Muscle layer of duodenum (tissue), 2 donors: ENCODE data around the gene CT45A2.
"Not testable (repeated sequence)": the region's sequence is repeated elsewhere in the genome, so short reads cannot be mapped to it uniquely, and the experiment has no call there.

Experiments used
- H3K27ac ChIP-seq: one replicate; pipeline ENCODE4 v1.7.0; 2013; ENCODE audit warnings: mild to moderate bottlenecking, low read length
- H3K27me3 ChIP-seq: one replicate; pipeline ENCODE4 v1.7.0; 2013; ENCODE audit warnings: low read depth, mild to moderate bottlenecking, control low read depth, low read length
- H3K36me3 ChIP-seq, 2 donors: one replicate each; pipeline ENCODE4 v1.7.0; 2013; ENCODE audit warnings: low read length in 2 of 2, control low read depth in 1 of 2, mild to moderate bottlenecking in 1 of 2; ENCODE audit not compliant: insufficient read depth in 2 of 2, control insufficient read depth in 1 of 2
- H3K4me1 ChIP-seq, 2 donors: one replicate each; pipeline ENCODE4 v1.7.0; 2013; ENCODE audit warnings: low read length in 2 of 2, mild to moderate bottlenecking in 2 of 2, control low read depth in 1 of 2, moderate library complexity in 1 of 2; ENCODE audit not compliant: insufficient read depth in 2 of 2, control insufficient read depth in 1 of 2
- H3K4me3 ChIP-seq, 2 donors: one replicate each; pipeline ENCODE4 v1.7.0; 2013; ENCODE audit warnings: low read length in 2 of 2, low read depth in 1 of 2, mild to moderate bottlenecking in 1 of 2
- H3K9me3 ChIP-seq, 2 donors: one replicate each; pipeline ENCODE4 v1.7.0; 2013; ENCODE audit warnings: low read length in 2 of 2, control low read depth in 1 of 2, mild to moderate bottlenecking in 1 of 2; ENCODE audit not compliant: control insufficient read depth in 1 of 2
- donor health status: healthy.

Gene CT45A2, protein sequence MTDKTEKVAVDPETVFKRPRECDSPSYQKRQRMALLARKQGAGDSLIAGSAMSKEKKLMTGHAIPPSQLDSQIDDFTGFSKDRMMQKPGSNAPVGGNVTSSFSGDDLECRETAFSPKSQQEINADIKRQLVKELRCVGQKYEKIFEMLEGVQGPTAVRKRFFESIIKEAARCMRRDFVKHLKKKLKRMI

DNA sequence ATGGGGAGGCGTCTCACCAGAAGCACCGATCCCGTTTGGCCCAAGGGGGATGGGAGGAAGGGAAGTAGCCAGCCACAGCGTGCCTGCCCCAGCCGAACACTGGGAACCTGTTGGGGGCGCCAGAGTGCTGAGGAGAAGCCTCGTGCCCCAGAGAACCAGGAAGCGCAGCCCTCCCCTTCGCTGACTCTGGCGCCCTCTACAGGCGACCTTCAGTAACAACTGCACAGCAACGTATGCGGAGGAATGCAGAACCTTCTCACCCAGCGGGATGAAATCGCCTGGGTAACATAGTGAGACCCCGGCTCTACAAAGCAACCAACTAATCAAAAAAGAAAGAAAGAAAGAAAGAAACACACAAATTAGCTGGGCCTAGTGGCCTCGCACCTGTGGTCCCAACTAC lies at the start of gene CT45A2:
TSS of gene CT45A2 (minus strand) at position 101 of the 400 bp plus-strand sequence. CDS start 3,747 bp downstream, outside the sequence.
- not testable (repeated sequence) for H3K4me3 ChIP-seq, H3K36me3 ChIP-seq, H3K27me3 ChIP-seq

DNA sequence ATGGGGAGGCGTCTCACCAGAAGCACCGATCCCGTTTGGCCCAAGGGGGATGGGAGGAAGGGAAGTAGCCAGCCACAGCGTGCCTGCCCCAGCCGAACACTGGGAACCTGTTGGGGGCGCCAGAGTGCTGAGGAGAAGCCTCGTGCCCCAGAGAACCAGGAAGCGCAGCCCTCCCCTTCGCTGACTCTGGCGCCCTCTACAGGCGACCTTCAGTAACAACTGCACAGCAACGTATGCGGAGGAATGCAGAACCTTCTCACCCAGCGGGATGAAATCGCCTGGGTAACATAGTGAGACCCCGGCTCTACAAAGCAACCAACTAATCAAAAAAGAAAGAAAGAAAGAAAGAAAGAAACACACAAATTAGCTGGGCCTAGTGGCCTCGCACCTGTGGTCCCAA lies 34.6 kb upstream of the CT45A2 start, which contains the start of gene CT45A8:
TSS of gene CT45A8 (minus strand) at position 101 of the 400 bp plus-strand sequence. CDS start 3,755 bp downstream, outside the sequence.
- H3K27me3 ChIP-seq, H3K4me1 ChIP-seq, H3K4me3 ChIP-seq, H3K27ac ChIP-seq, H3K9me3 ChIP-seq, H3K36me3 ChIP-seq: not testable (repeated sequence)

More for the DNA sequence above, at the start of gene CT45A2:
- H3K27ac ChIP-seq, H3K4me1 ChIP-seq, H3K9me3 ChIP-seq: not testable (repeated sequence)

DNA sequence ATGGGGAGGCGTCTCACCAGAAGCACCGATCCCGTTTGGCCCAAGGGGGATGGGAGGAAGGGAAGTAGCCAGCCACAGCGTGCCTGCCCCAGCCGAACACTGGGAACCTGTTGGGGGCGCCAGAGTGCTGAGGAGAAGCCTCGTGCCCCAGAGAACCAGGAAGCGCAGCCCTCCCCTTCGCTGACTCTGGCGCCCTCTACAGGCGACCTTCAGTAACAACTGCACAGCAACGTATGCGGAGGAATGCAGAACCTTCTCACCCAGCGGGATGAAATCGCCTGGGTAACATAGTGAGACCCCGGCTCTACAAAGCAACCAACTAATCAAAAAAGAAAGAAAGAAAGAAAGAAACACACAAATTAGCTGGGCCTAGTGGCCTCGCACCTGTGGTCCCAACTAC lies 17.4 kb upstream of the CT45A2 start, which contains the start of gene CT45A7:
TSS of gene CT45A7 (minus strand) at position 101 of the 400 bp plus-strand sequence. CDS start 3,747 bp downstream, outside the sequence.
- H3K4me1 ChIP-seq, H3K36me3 ChIP-seq, H3K9me3 ChIP-seq, H3K27ac ChIP-seq, H3K27me3 ChIP-seq, H3K4me3 ChIP-seq: not testable (repeated sequence)

DNA sequence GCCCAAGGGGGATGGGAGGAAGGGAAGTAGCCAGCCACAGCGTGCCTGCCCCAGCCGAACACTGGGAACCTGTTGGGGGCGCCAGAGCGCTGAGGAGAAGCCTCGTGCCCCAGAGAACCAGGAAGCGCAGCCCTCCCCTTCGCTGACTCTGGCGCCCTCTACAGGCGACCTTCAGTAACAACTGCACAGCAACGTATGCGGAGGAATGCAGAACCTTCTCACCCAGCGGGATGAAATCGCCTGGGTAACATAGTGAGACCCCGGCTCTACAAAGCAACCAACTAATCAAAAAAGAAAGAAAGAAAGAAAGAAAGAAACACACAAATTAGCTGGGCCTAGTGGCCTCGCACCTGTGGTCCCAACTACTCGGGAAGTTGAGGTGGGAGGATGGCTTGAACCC lies 17.1 kb downstream of the CT45A2 start, which contains the start of gene CT45A6:
TSS of gene CT45A6 (minus strand) at position 101 of the 400 bp plus-strand sequence. CDS start 3,794 bp downstream, outside the sequence.
- not testable (repeated sequence) for H3K9me3 ChIP-seq, H3K27me3 ChIP-seq, H3K4me3 ChIP-seq

DNA sequence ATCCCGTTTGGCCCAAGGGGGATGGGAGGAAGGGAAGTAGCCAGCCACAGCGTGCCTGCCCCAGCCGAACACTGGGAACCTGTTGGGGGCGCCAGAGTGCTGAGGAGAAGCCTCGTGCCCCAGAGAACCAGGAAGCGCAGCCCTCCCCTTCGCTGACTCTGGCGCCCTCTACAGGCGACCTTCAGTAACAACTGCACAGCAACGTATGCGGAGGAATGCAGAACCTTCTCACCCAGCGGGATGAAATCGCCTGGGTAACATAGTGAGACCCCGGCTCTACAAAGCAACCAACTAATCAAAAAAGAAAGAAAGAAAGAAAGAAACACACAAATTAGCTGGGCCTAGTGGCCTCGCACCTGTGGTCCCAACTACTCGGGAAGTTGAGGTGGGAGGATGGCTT lies 34.4 kb downstream of the CT45A2 start, which contains the start of gene CT45A5:
TSS of gene CT45A5 (minus strand) at position 101 of the 400 bp plus-strand sequence. CDS start 3,774 bp downstream, outside the sequence.
- not testable (repeated sequence) for H3K27me3 ChIP-seq, H3K9me3 ChIP-seq, H3K4me3 ChIP-seq, H3K4me1 ChIP-seq, H3K27ac ChIP-seq, H3K36me3 ChIP-seq

More for the DNA sequence above, 17.1 kb downstream of the CT45A2 start, which contains the start of gene CT45A6:
- H3K4me1 ChIP-seq, H3K27ac ChIP-seq, H3K36me3 ChIP-seq: not testable (repeated sequence)

DNA sequence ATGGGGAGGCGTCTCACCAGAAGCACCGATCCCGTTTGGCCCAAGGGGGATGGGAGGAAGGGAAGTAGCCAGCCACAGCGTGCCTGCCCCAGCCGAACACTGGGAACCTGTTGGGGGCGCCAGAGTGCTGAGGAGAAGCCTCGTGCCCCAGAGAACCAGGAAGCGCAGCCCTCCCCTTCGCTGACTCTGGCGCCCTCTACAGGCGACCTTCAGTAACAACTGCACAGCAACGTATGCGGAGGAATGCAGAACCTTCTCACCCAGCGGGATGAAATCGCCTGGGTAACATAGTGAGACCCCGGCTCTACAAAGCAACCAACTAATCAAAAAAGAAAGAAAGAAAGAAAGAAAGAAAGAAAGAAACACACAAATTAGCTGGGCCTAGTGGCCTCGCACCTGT lies 51.7 kb downstream of the CT45A2 start, which contains the start of gene CT45A3:
TSS of gene CT45A3 (minus strand) at position 101 of the 400 bp plus-strand sequence. CDS start 3,747 bp downstream, outside the sequence.
- H3K27ac ChIP-seq, H3K27me3 ChIP-seq, H3K4me1 ChIP-seq, H3K36me3 ChIP-seq, H3K9me3 ChIP-seq, H3K4me3 ChIP-seq: not testable (repeated sequence)
